Activated naive CD4-positive, alpha-beta T cell treated with Interleukin-2 at 50 U/mL for 16 hours (primary cell): ENCODE data around the gene OR2A1.
"Not testable (repeated sequence)": the region's sequence is repeated elsewhere in the genome, so short reads cannot be mapped to it uniquely, and the experiment has no call there.

Experiments
- DNase-seq: peaks from one replicate; pipeline ENCODE4 v3.0.0-alpha.2; 2020

The OR2A1 gene, protein sequence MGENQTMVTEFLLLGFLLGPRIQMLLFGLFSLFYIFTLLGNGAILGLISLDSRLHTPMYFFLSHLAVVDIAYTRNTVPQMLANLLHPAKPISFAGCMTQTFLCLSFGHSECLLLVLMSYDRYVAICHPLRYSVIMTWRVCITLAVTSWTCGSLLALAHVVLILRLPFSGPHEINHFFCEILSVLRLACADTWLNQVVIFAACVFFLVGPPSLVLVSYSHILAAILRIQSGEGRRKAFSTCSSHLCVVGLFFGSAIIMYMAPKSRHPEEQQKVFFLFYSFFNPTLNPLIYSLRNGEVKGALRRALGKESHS

GRCh38 chr7:144311872-144312469 is at the start of gene OR2A1:
TSS of gene OR2A1 (plus strand) at chr7:144312419. CDS start at chr7:144318125, 5,706 bp downstream.
- DNase-seq = not testable (repeated sequence)

- DNase-seq = not testable (repeated sequence)
These were observed 47.5 kb upstream of the OR2A1 start, which contains the start of gene OR2A7 for GRCh38 chr7:144264692-144265091. TSS of gene OR2A7 (minus strand) at chr7:144264792. CDS start at chr7:144259628, 5,164 bp downstream.

- not testable (repeated sequence) for DNase-seq
These were observed 43.0 kb upstream of the OR2A1 start, which contains the start of gene CTAGE8 for GRCh38 chr7:144269188-144269587. TSS of gene CTAGE8 (minus strand) at chr7:144269288. CDS start at chr7:144269250, 38 bp downstream.

DNA sequence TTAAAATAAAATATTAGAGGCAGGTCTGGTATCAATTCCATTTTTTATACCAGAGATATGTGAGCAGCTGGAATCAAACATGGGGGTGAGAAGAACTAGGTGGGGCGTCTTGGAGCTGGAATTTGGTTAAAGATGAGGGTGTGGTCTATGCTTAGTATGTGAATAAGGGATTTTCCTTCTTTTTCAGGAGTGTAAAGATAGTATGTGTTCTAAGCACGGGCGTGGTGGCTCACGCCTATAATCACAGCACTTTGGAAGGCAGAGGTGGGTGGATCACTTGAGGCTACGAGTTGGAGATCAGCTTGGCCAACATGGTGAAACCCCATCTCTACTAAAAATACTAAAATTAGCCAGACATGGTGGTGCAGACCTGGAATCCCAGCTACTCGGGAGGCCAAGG is 36.9 kb upstream of the OR2A1 start:
- not testable (repeated sequence) for DNase-seq

- DNase-seq = not testable (repeated sequence)
These were observed 32.2 kb upstream of the OR2A1 start for GRCh38 chr7:144280010-144280409.

DNA sequence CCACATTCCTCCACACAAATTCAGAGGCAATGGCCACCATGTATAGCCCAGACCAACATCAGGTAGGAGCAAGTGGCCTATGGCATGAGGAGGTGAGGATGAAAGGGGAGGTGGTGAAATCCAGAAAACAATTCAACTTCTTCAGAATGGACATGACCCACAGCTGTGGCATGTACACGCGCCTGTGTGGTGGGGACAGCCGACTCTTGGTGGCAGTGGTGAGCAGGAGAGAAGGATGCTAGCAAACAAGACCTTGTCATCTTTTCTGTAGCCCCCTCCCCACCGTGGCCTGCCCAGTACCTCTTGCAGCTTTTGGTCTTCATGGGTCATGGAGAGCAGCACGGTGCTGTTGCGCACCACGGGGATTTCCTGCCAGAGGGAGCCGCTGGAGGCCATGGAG is 30.2 kb upstream of the OR2A1 start:
- not testable (repeated sequence) for DNase-seq

GRCh38 chr7:144282490-144282889 is 29.7 kb upstream of the OR2A1 start:
- DNase-seq = not testable (repeated sequence)

DNA sequence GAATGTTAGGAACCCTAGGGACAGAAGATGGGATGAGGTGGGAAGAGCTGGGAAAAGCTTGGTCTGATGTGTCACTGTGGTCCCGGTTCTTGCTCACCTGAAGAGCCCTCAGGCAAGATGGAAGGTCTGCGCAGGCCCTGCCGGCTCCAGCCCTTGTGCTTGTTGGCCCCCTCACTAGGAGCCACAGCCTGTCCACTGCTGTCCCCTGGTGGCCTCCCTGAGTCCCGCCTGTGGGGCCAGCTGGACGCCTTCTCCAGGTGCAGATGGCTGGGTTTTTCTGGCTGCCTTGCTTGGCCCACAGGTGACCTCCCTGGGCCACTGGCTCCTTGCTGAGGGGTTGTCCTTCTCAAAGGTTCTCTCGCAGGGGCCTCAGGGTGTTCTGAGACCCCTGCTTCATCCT is 28.5 kb upstream of the OR2A1 start:
- DNase-seq = not testable (repeated sequence)

DNA sequence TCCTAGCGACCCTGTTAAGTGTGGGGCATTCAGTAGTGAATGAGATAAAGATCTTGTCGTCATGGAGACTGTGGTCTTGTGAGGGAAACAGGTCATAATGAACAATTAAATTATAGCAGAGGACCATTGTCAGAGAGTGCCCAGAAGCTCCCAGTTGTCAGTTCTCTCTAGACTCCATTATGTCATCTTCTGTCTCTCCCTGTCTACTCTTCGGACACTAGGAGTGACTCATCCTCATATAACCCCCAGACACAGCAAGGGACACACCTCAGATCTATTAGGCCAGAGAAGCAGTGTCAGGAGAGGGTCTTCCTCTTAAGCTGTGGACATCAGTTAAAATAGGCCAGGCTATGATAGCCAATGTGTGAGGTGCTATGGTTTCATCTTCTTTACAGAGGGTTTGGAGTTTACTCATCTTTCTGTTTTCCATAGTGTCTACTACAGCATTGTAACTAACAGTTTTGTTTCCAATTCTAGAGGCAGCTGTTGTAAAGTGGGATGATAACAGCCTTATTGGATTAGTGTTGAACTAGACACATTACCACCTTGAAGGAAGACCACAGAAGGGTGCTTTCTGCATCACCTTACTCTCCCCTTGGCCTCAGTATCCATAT is 24.9 kb upstream of the OR2A1 start:
- DNase-seq = not testable (repeated sequence)

- not testable (repeated sequence) for DNase-seq
These were observed 20.6 kb upstream of the OR2A1 start for GRCh38 chr7:144291607-144292006.

GRCh38 chr7:144292384-144293161 is 19.6 kb upstream of the OR2A1 start:
- DNase-seq = not testable (repeated sequence)

DNA sequence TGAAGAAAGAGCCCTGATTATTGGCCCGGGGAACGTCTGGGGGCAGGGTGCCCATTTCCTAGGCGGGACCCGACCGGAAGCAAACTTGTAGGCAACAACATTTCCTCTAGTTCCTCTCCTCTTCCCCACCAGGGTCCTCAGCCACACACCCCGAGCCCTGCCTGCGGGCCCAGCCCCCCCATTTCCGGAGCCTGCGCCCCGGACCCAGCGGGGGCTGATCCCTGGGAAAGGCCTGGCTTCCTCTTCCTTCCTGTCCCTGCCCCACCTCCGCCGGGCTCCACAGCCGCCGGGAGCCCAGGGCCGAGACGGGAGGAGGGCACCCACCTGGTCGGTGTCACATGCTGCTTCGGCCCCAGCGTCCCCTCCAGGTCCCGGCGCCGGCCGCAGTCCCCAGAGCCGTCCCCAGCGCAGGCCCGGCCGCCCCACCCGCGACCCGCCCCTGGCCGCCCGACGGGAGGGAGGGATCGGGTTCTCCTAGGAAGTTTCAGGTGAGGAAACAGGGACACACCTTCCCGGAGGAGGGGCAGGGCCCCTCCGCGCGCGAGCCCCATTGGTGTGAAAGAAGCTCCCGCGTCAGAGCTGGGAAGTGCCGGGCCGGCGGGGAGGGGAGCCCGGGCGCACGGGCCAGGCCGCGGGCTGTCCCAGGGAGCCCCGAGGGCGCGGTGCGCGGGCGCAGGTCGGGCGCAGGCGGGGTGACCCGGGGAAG is 18.3 kb upstream of the OR2A1 start:
- DNase-seq = not testable (repeated sequence)

DNA sequence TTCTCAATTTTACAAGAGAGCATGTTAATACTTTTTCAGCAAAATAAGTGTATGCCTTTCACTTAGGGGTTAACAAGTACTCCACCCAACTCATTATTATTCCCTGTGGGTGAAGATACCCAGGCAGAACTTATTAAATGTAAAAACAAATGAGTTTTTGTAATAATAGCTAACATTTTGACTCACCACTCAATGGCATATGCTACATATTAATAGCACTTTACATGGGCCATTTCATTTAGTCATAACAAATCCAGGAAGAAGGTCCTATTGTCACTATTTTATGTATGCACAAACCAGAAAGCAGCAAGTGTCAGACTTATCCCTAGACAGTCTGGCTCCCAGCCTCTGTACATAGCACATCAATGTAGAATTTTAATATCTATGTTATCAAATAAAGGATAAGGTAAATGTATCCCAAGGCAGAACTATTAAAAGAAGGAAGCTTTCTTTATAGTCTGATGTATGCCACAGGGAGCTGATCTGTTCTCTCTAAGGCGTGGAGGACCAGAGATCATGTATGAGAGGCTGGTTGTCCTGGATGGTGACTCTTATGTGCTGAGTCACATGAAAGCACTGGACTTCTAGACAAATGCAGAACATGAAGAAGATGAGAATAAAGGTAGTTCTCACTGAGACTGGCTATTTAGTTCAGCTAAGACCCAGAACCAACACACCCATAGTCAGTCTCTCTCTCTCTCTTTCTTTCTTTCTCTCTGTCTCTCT is 9.5 kb upstream of the OR2A1 start:
- not testable (repeated sequence) for DNase-seq

- not testable (repeated sequence) for DNase-seq
These were observed 8.6 kb upstream of the OR2A1 start for GRCh38 chr7:144303607-144304006.

DNA sequence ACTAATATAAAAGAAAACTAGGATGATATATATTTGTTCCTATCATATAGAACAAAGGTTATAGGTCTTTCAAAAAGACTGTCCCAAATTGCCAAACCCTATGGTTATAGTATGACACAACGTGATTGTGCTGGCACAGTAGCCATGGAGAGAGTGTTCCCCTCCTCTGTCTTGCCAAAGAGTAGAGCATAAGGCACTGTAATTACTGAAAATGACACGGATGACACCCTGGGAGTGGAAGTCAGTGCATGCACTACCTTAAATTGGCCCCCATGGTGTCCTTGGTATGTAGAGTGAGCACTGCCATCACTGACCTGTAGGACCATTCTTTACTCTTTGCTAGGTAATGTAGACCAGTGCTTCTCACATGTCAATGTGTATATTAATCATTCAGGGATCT is 7.1 kb upstream of the OR2A1 start:
- DNase-seq = not testable (repeated sequence)

GRCh38 chr7:144309702-144310101 is 2.5 kb upstream of the OR2A1 start:
- not testable (repeated sequence) for DNase-seq

GRCh38 chr7:144311218-144311617 is 1.0 kb upstream of the OR2A1 start:
- not testable (repeated sequence) for DNase-seq

GRCh38 chr7:144317537-144317936 is 5.3 kb downstream of the OR2A1 start:
- not testable (repeated sequence) for DNase-seq

- not testable (repeated sequence) for DNase-seq
These were observed 7.3 kb downstream of the OR2A1 start for GRCh38 chr7:144319547-144319946.

GRCh38 chr7:144321677-144322206 is 9.5 kb downstream of the OR2A1 start:
- DNase-seq = not testable (repeated sequence)

GRCh38 chr7:144323359-144323758 is 11.1 kb downstream of the OR2A1 start:
- not testable (repeated sequence) for DNase-seq
